IMR-90 (cell line): ENCODE results near the gene KRTAP9-9. TPM values are rescaled to one million over a fixed set of nuclear protein-coding genes. Genes with fewer than 3 reads are reported as not detected.

Experiments
- ATAC-seq: fragments of 200-7000 bp; cut with Tn5 transposase; 2 replicates; pipeline ENCODE4 v1.9.1; 2020; ENCODE audit warnings: low read depth, mild to moderate bottlenecking, moderate library complexity
- BruUV-seq: library from RNA; stranded (reverse); fragments of 400-500 nt; replicated peaks from 2 replicates; lab custom pipeline; 2021; lab: Mats Ljungman, UMichigan
- CTCF ChIA-PET: fragments of 300-600 bp; formaldehyde crosslinking; extraction: SDS; loops from one replicate; lab custom pipeline; 2021; ENCODE audit warnings: antibody characterized with exemption; lab: Yijun Ruan, JAX
- POLR2A ChIA-PET: fragments of 300-600 bp; sonication (Branson Sonifier 250); formaldehyde crosslinking; loops from one replicate; lab custom pipeline; 2022; ENCODE audit warnings: antibody characterized with exemption; ENCODE audit not compliant: unreplicated experiment; lab: Charles Lee
- DNase-seq: peaks from one replicate; pipeline ENCODE4 v3.0.0; 2013
- H2AFZ ChIP-seq: replicated peaks from 2 replicates; pipeline ENCODE3; 2013; ENCODE audit warnings: low read length, mild to moderate bottlenecking; ENCODE audit not compliant: poor library complexity
- H2AK5ac ChIP-seq: 2 replicates; pipeline ENCODE4 v1.6.1; 2013; ENCODE audit warnings: low read depth, low read length, inconsistent platforms
- H2AK9ac ChIP-seq: replicated peaks from 2 replicates; pipeline ENCODE3; 2013; ENCODE audit warnings: mild to moderate bottlenecking, low read depth, low read length, moderate library complexity; ENCODE audit not compliant: poor library complexity
- H2BK120ac ChIP-seq: 2 replicates; pipeline ENCODE4 v1.6.1; 2013; ENCODE audit warnings: low read depth, low read length, inconsistent platforms
- H2BK15ac ChIP-seq: 3 replicates; pipeline ENCODE4 v1.6.1; 2013; ENCODE audit warnings: low read depth, low read length, inconsistent platforms
- H2BK20ac ChIP-seq: 2 replicates; pipeline ENCODE4 v1.6.1; 2013; ENCODE audit warnings: low read depth, mild to moderate bottlenecking, inconsistent platforms, low read length, moderate library complexity
- H2BK5ac ChIP-seq: 2 replicates; pipeline ENCODE4 v1.6.1; 2013; ENCODE audit warnings: mild to moderate bottlenecking, low read depth, low read length, inconsistent platforms; ENCODE audit not compliant: poor library complexity, severe bottlenecking
- H3K14ac ChIP-seq: replicated peaks from 2 replicates; pipeline ENCODE4 v1.6.1; 2013; ENCODE audit warnings: low read depth, low read length, inconsistent platforms
- H3K18ac ChIP-seq: 2 replicates; pipeline ENCODE4 v1.6.1; 2013; ENCODE audit warnings: low read depth, low read length, control low read depth
- H3K23ac ChIP-seq: 2 replicates; pipeline ENCODE4 v1.6.1; 2013; ENCODE audit warnings: low read depth, low read length, inconsistent platforms
- H3K27ac ChIP-seq: 2 replicates; pipeline ENCODE4 v1.5.1; 2013; ENCODE audit warnings: mild to moderate bottlenecking, control low read depth, low read length; ENCODE audit not compliant: insufficient read depth
- H3K27me3 ChIP-seq: 2 replicates; pipeline ENCODE4 v1.6.1; 2013; ENCODE audit warnings: low read length; ENCODE audit not compliant: control insufficient read depth, insufficient read depth
- H3K36me3 ChIP-seq: 2 replicates; pipeline ENCODE4 v1.6.1; 2013; ENCODE audit warnings: low read length, mixed read lengths; ENCODE audit not compliant: control insufficient read depth, insufficient read depth
- H3K4ac ChIP-seq: 2 replicates; pipeline ENCODE4 v1.6.1; 2013; ENCODE audit warnings: low read depth, low read length, inconsistent platforms
- H3K4me1 ChIP-seq: 2 replicates; pipeline ENCODE4 v1.6.1; 2013; ENCODE audit warnings: low read length, mixed read lengths; ENCODE audit not compliant: control insufficient read depth, insufficient read depth
- H3K4me2 ChIP-seq: 2 replicates; pipeline ENCODE4 v1.6.1; 2013; ENCODE audit warnings: low read depth, mild to moderate bottlenecking, control low read depth, low read length, moderate library complexity
- H3K4me3 ChIP-seq: 2 replicates; pipeline ENCODE4 v1.5.1; 2013; ENCODE audit warnings: low read depth, mild to moderate bottlenecking, control low read depth, low read length, moderate library complexity; ENCODE audit not compliant: insufficient read depth
- H3K56ac ChIP-seq: 2 replicates; pipeline ENCODE4 v1.6.1; 2013; ENCODE audit warnings: low read length, inconsistent platforms; ENCODE audit not compliant: insufficient read depth; ENCODE audit errors: extremely low read depth
- H3K79me1 ChIP-seq, 2 experiments: 2 replicates each; pipeline ENCODE4 v1.6.1; 2013; ENCODE audit warnings: low read length in 2 of 2, inconsistent platforms in 1 of 2, low read depth in 1 of 2
- H3K9ac ChIP-seq: 2 replicates; pipeline ENCODE4 v1.6.1; 2013; ENCODE audit warnings: low read depth, low read length, control low read depth
- H3K9me1 ChIP-seq: 2 replicates; pipeline ENCODE4 v1.6.1; 2013; ENCODE audit warnings: low read length, inconsistent platforms; ENCODE audit not compliant: insufficient read depth
- H3K9me3 ChIP-seq: 2 replicates; pipeline ENCODE4 v1.6.1; 2013; ENCODE audit warnings: low read length; ENCODE audit not compliant: control insufficient read depth, insufficient read depth
- H4K20me1 ChIP-seq: 2 replicates; pipeline ENCODE4 v1.6.1; 2013; ENCODE audit warnings: low read length, inconsistent platforms; ENCODE audit not compliant: insufficient read depth
- H4K5ac ChIP-seq: 2 replicates; pipeline ENCODE4 v1.6.1; 2013; ENCODE audit warnings: mild to moderate bottlenecking, low read depth, low read length, control low read depth
- H4K8ac ChIP-seq, 2 experiments: 2 replicates each; pipeline ENCODE4 v1.6.1; 2013; ENCODE audit warnings: low read depth in 2 of 2, low read length in 2 of 2, control low read depth in 1 of 2, inconsistent platforms in 1 of 2
- H4K91ac ChIP-seq: 2 replicates; pipeline ENCODE4 v1.6.1; 2013; ENCODE audit warnings: low read depth, low read length, inconsistent platforms; ENCODE audit not compliant: insufficient read depth
- BHLHE40 ChIP-seq: fragments of 150-350 bp; IDR thresholded peaks from 2 replicates; pipeline ENCODE4 v1.6.1; 2016; ENCODE audit warnings: mild to moderate bottlenecking, low read depth, low read length
- CEBPB ChIP-seq: IDR thresholded peaks from 2 replicates; pipeline ENCODE4 v1.6.1; 2012; ENCODE audit warnings: low read depth, low read length, improper control_type of control experiment
- CHD1 ChIP-seq: IDR thresholded peaks from 2 replicates; pipeline ENCODE4 v1.6.1; 2012; ENCODE audit warnings: low read depth, low read length, improper control_type of control experiment
- CTCF ChIP-seq: conservative IDR thresholded peaks from 2 replicates; pipeline ENCODE4 v1.5.1; 2012; ENCODE audit warnings: mild to moderate bottlenecking, low read depth, low read length, improper control_type of control experiment
- ELK1 ChIP-seq: fragments of 150-350 bp; IDR thresholded peaks from 2 replicates; pipeline ENCODE4 v1.6.1; 2016; ENCODE audit warnings: low read depth, mild to moderate bottlenecking, low read length, moderate library complexity, borderline replicate concordance
- FOS ChIP-seq: fragments of 150-350 bp; IDR thresholded peaks from 2 replicates; pipeline ENCODE4 v1.6.1; 2016; ENCODE audit warnings: low read depth, low read length
- MAFK ChIP-seq: IDR thresholded peaks from 2 replicates; pipeline ENCODE4 v1.6.1; 2012; ENCODE audit warnings: low read depth, low read length, improper control_type of control experiment
- MAZ ChIP-seq: IDR thresholded peaks from 2 replicates; pipeline ENCODE4 v1.6.1; 2012; ENCODE audit warnings: low read depth, mild to moderate bottlenecking, low read length, improper control_type of control experiment, moderate library complexity, borderline replicate concordance
- MXI1 ChIP-seq: IDR thresholded peaks from 2 replicates; pipeline ENCODE4 v1.6.1; 2012; ENCODE audit warnings: low read depth, mild to moderate bottlenecking, low read length, moderate library complexity, borderline replicate concordance
- NFE2L2 ChIP-seq: fragments of 150-350 bp; IDR thresholded peaks from 2 replicates; pipeline ENCODE4 v1.6.1; 2016; ENCODE audit warnings: low read depth, mild to moderate bottlenecking, low read length
- POLR2A ChIP-seq: IDR thresholded peaks from 2 replicates; pipeline ENCODE4 v1.6.1; 2012; ENCODE audit warnings: mild to moderate bottlenecking, low read depth, low read length
- RAD21 ChIP-seq: IDR thresholded peaks from 2 replicates; pipeline ENCODE4 v1.6.1; 2012; ENCODE audit warnings: low read length, improper control_type of control experiment
- RCOR1 ChIP-seq: IDR thresholded peaks from 2 replicates; pipeline ENCODE4 v1.6.1; 2012; ENCODE audit warnings: mild to moderate bottlenecking, low read length, improper control_type of control experiment; ENCODE audit not compliant: insufficient replicate concordance
- RFX5 ChIP-seq: IDR thresholded peaks from 2 replicates; pipeline ENCODE4 v1.8.0; 2012; ENCODE audit warnings: low read depth, mild to moderate bottlenecking, low read length, moderate library complexity
- SMC3 ChIP-seq: fragments of 150-350 bp; IDR thresholded peaks from 2 replicates; pipeline ENCODE4 v1.6.1; 2016; ENCODE audit warnings: low read depth, mild to moderate bottlenecking, antibody characterized with exemption, low read length, moderate library complexity
- USF2 ChIP-seq: fragments of 150-350 bp; IDR thresholded peaks from 2 replicates; pipeline ENCODE4 v1.6.1; 2017; ENCODE audit warnings: mild to moderate bottlenecking, antibody characterized with exemption, low read length, low read depth
- WGBS, 2 experiments: methylation state at CpG; one replicate each; pipeline versions ENCODE4 v1.1.5 to v1.1.7; 2013; ENCODE audit warnings: missing lambda C conversion rate in 2 of 2; ENCODE audit not compliant: insufficient read length in 1 of 2; ENCODE audit errors: extremely low coverage in 2 of 2; 5-methylcytosine and 5-hydroxymethylcytosine counted together
- dilution Hi-C: fragments of 300-500 bp; cut with HindIII; formaldehyde crosslinking; loops from one replicate; pipeline ENCODE4 v1.14.3; 2018; ENCODE audit warnings: low sequenced_read_pairs; ENCODE audit not compliant: unreplicated experiment
- in situ Hi-C: fragments of 300-500 bp; cut with MboI; formaldehyde crosslinking; loops from 3 replicates; pipeline ENCODE4 v1.14.3; 2019; ENCODE audit warnings: low sequenced_read_pairs, inconsistent platforms, mixed read lengths
- intact Hi-C: fragments of 100-400 bp; cut with micrococcal nuclease; formaldehyde crosslinking; loops from 2 replicates; pipeline ENCODE4 v1.10.0; 2022
- polyA plus RNA-seq, 3 experiments: library from polyadenylated mRNA; depleted of rRNA; stranded (reverse); fragments of >200 nt; gene quantifications; 2 replicates each; pipeline ENCODE4 v1.2.3, GENCODE V29; 2012; ENCODE audit warnings: low replicate concordance in 1 of 3
- total RNA-seq: library from RNA; depleted of rRNA; stranded (reverse); fragments of >200 nt; gene quantifications from 2 replicates; pipeline ENCODE4 v1.2.3, GENCODE V29; 2012

KRTAP9-9 gene
- total and polyA plus RNA-seq, 2 of the 4 experiments (the other 2 are of a cell fraction): not detected

- ChIA-PET CTCF (no interaction called here), POLR2A (no interaction called here)
- no peak overlapping the region for H3K18ac ChIP-seq
- H2AK5ac ChIP-seq: no peak overlapping the region
- ATAC-seq (no peak), DNase-seq (no peak)
- H3K4ac ChIP-seq: no peak overlapping the region
- H2BK20ac ChIP-seq: no peak overlapping the region
- no peak overlapping the region for H2AFZ ChIP-seq
- no peak overlapping the region for H3K56ac ChIP-seq
- no peak overlapping the region for H2BK120ac ChIP-seq
- H3K27me3 ChIP-seq: peaks cover 2% of the 10 kb centered on the region
- BruUV-seq: no TSS peak
- H2BK5ac ChIP-seq: no peak overlapping the region
- WGBS, 2 experiments: no CpG with 5 or more reads among the region's 6 CpGs
- in situ Hi-C loops: no loop called here
- no peak overlapping the region for H2AK9ac ChIP-seq
- H3K4me2 ChIP-seq: no peak overlapping the region
- H4K20me1 ChIP-seq: no peaks in the 10 kb centered on the region
- dilution Hi-C loops: no loop called here
- no peak overlapping the region for H4K91ac ChIP-seq
- H3K9ac ChIP-seq: no peak overlapping the region
- no peak overlapping the region for H3K23ac ChIP-seq
- no peak for TF ChIP-seq RCOR1
- no peak for TF ChIP-seq NFE2L2
- no peak for TF ChIP-seq USF2
- TF ChIP-seq FOS: no peak
- no peak for TF ChIP-seq CHD1
- no peak for TF ChIP-seq CEBPB
- no peak for TF ChIP-seq RFX5
- TF ChIP-seq POLR2A: no peak
- no peak for TF ChIP-seq ELK1
- TF ChIP-seq MAZ: no peak
- TF ChIP-seq BHLHE40: no peak
- TF ChIP-seq MAFK: no peak
- TF ChIP-seq RAD21: no peak
- no peak for TF ChIP-seq MXI1
- no peak for TF ChIP-seq SMC3
- no peak for TF ChIP-seq CTCF
- no peak overlapping the region for H2BK15ac ChIP-seq
- H3K79me1 ChIP-seq: no peaks in the 10 kb centered on the region
- H4K8ac ChIP-seq: no peak overlapping the region
- no peaks in the 10 kb centered on the region for H3K9me1 ChIP-seq
- H3K36me3 ChIP-seq: no peaks in the 10 kb centered on the region
- H4K5ac ChIP-seq: no peak overlapping the region
- no peak overlapping the region for H3K14ac ChIP-seq
- intact Hi-C loops: no loop called here
- H3K9me3 ChIP-seq: no peaks in the 10 kb centered on the region
- no peaks in the 10 kb centered on the region for H3K4me1 ChIP-seq
- no peak overlapping the region for H3K27ac ChIP-seq
- H3K4me3 ChIP-seq: no peak overlapping the region
These were observed 23.5 kb upstream of the KRTAP9-9 start for GRCh38 chr17:41231731-41232130.
